ENCODE measurements around the gene ACSS1.

Gene ACSS1

GRCh38 chr20:25083773-25084625, 26.1 kb upstream of the ACSS1 start:
- in situ Hi-C loops (cut with HindIII; ENCODE audit: low sequenced_read_pairs) = no loop called here
- no peak overlapping the region for H3K4me3 ChIP-seq (ENCODE audit: low read depth, low read length)
- no peak for TF ChIP-seq CTCF (IDR thresholded peaks at IDR 0.05; ENCODE audit: low read depth, low read length)
- no peak for DNase-seq (ENCODE audit: low read depth, low spot score)

GRCh38 chr20:25083141-25083772, 25.3 kb upstream of the ACSS1 start:
- in situ Hi-C loops (cut with HindIII; ENCODE audit: low sequenced_read_pairs) = no loop called here
- TF ChIP-seq CTCF (IDR thresholded peaks at IDR 0.05; ENCODE audit: low read depth, low read length) = no peak
- DNase-seq (ENCODE audit: low read depth, low spot score) = no peak
- no peak overlapping the region for H3K4me3 ChIP-seq (ENCODE audit: low read depth, low read length)

- in situ Hi-C loops (cut with HindIII; ENCODE audit: low sequenced_read_pairs) = no loop called here
- TF ChIP-seq CTCF (IDR thresholded peaks at IDR 0.05; ENCODE audit: low read depth, low read length) = peak; percentile 12
Observed at GRCh38 chr20:25082498-25082873, 24.5 kb upstream of the ACSS1 start.

GRCh38 chr20:25081730-25082497, 24.0 kb upstream of the ACSS1 start, which contains the start of gene VSX1:
TSS of gene VSX1 (minus strand) at chr20:25082141. CDS start at chr20:25082096, 45 bp downstream.
- in situ Hi-C loops (cut with HindIII; ENCODE audit: low sequenced_read_pairs) = no loop called here
- TF ChIP-seq CTCF (IDR thresholded peaks at IDR 0.05; ENCODE audit: low read depth, low read length) = no peak
- DNase-seq (ENCODE audit: low read depth, low spot score) = no peak
- H3K4me3 ChIP-seq (ENCODE audit: low read depth, low read length) = no peak within 1 kb of the TSS

More at GRCh38 chr20:25082498-25082873, 24.5 kb upstream of the ACSS1 start:
- no peak overlapping the region for H3K4me3 ChIP-seq (ENCODE audit: low read depth, low read length)
- DNase-seq (ENCODE audit: low read depth, low spot score) = no peak

GRCh38 chr20:25081065-25081729, 23.3 kb upstream of the ACSS1 start:
- in situ Hi-C loops (cut with HindIII; ENCODE audit: low sequenced_read_pairs) = no loop called here
- H3K4me3 ChIP-seq (ENCODE audit: low read depth, low read length) = no peak overlapping the region
- no peak for TF ChIP-seq CTCF (IDR thresholded peaks at IDR 0.05; ENCODE audit: low read depth, low read length)
- DNase-seq (ENCODE audit: low read depth, low spot score) = no peak

GRCh38 chr20:25079171-25079570, 21.2 kb upstream of the ACSS1 start:
- in situ Hi-C loops (cut with HindIII; ENCODE audit: low sequenced_read_pairs) = no loop called here
- no peak for TF ChIP-seq CTCF (IDR thresholded peaks at IDR 0.05; ENCODE audit: low read depth, low read length)
- no peak overlapping the region for H3K4me3 ChIP-seq (ENCODE audit: low read depth, low read length)
- DNase-seq (ENCODE audit: low read depth, low spot score) = no peak

Data from astrocyte of the spinal cord (primary cell).